AG09309 (cell line): ENCODE data around the gene CARD11.

Source experiments
- DNase-seq: peaks from one replicate; pipeline ENCODE4 v3.0.0-alpha.2; 2010; ENCODE audit warnings: low read depth
- H3K4me3 ChIP-seq: 2 replicates; pipeline ENCODE4 v1.5.1; 2011; ENCODE audit warnings: mild to moderate bottlenecking, low read depth, low read length, moderate library complexity; ENCODE audit not compliant: control insufficient read depth
- CTCF ChIP-seq: IDR thresholded peaks from 2 replicates; pipeline ENCODE4 v1.5.1; 2011; ENCODE audit warnings: mild to moderate bottlenecking, low read depth, low read length, inconsistent platforms; ENCODE audit not compliant: insufficient read depth, control insufficient read depth; ENCODE audit errors: missing control alignments

Gene CARD11

DNA sequence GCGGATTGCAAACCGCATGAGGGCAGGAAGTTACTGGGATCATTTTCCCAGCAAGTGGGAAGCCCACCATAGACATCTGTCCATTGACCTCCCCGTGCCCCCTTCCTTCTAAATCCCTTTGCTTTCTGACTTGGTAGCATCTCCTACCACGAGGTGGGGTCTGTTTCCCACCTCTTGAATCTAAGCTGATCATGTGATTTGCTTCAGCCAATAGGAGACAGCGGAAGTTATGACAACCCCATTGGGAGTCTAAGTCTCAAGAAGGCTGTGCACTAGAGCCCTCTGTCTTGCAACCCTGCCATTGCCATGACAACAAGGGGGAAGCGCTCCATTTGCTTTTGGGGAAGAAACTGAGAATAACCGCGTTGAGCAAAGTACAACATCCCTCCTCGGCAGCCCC, 39.2 kb upstream of the CARD11 start:
- no peak for TF ChIP-seq CTCF
- no peak for DNase-seq
- no peak overlapping the region for H3K4me3 ChIP-seq

DNA sequence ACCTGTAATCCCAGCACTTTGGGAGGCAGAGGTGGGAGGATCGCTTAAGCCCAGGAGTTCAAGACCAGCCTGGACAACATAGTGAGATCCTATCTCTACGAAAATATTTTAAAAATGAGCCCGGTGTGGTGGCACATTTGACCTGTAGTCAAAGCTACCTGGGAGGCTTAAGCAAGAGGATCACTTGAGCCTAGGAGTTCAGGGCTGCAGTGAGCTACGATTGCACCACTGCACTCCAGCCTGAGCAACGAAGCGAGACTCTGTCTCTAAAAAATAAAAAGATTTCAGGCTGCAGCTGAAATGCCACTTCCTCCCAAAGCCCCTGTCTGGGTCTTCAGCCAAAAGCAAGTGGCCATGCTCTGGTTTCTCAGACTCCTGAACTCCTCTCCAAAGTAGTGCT, 38.7 kb upstream of the CARD11 start:
- DNase-seq = no peak
- H3K4me3 ChIP-seq = no peak overlapping the region
- TF ChIP-seq CTCF = no peak

DNA sequence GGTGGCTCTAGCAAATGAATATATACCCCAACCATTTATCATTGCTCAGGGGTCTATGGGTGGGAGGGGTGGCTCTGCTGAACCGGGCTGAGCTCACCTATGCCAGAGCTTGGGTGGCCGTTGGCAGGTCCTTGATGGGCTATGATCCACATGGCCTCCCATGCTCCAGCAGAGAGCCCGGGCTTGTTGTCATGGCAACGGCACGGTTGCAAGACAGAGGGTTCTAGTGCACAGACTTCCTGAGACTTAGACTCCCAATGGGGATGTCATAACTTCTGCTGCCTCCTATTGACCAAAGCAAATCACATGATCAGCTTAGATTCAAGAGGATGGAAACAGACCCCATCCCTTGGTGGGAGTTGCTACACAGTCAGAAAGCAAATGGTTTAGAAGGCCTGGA, 36.4 kb upstream of the CARD11 start:
- no peak overlapping the region for H3K4me3 ChIP-seq
- no peak for DNase-seq
- TF ChIP-seq CTCF = no peak

DNA sequence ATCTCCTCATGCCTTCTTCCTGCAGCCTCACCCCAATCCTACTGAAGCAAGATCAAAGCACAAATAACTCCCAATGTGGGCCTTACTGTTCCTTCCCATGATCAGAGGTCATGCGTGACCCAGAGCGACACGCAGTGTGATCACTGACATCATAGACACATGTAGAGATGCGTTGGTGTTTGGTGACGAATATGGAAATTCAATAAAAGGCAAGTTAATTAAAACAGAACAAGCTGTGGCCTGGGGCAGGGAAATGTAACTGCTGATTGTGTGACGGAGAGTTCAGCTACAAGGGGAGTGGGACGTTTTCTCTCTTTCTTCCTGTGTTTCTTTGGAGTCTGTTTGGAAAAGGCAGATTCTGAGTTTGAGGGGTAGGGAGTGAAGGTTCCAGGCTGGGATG, 34.8 kb upstream of the CARD11 start:
- DNase-seq = no peak
- TF ChIP-seq CTCF = no peak
- no peak overlapping the region for H3K4me3 ChIP-seq

- DNase-seq = no peak
- no peak overlapping the region for H3K4me3 ChIP-seq
- TF ChIP-seq CTCF = no peak
Observed at GRCh38 chr7:3076700-3077099, 33.0 kb upstream of the CARD11 start.

GRCh38 chr7:3076163-3076562, 32.5 kb upstream of the CARD11 start:
- no peak for TF ChIP-seq CTCF
- no peak for DNase-seq
- no peak overlapping the region for H3K4me3 ChIP-seq

GRCh38 chr7:3075441-3075840, 31.8 kb upstream of the CARD11 start:
- no peak for DNase-seq
- no peak overlapping the region for H3K4me3 ChIP-seq
- TF ChIP-seq CTCF = no peak
